ENCODE measurements around the gene ZNF804A. TPM values are rescaled to one million over a fixed set of nuclear protein-coding genes. Genes with fewer than 3 reads are reported as not detected.

Gene ZNF804A
- total RNA-seq, 1 donor from 2014 or later = 2.7 TPM

- DNase-seq (ENCODE audit: low spot score in 2 of 2, unreplicated experiment in 2 of 2) = no peak
- no peak overlapping the region for H3K27ac Mint-ChIP-seq
- no peaks in the 10 kb centered on the region for H3K36me3 Mint-ChIP-seq
- TF ChIP-seq, protein P1, sequence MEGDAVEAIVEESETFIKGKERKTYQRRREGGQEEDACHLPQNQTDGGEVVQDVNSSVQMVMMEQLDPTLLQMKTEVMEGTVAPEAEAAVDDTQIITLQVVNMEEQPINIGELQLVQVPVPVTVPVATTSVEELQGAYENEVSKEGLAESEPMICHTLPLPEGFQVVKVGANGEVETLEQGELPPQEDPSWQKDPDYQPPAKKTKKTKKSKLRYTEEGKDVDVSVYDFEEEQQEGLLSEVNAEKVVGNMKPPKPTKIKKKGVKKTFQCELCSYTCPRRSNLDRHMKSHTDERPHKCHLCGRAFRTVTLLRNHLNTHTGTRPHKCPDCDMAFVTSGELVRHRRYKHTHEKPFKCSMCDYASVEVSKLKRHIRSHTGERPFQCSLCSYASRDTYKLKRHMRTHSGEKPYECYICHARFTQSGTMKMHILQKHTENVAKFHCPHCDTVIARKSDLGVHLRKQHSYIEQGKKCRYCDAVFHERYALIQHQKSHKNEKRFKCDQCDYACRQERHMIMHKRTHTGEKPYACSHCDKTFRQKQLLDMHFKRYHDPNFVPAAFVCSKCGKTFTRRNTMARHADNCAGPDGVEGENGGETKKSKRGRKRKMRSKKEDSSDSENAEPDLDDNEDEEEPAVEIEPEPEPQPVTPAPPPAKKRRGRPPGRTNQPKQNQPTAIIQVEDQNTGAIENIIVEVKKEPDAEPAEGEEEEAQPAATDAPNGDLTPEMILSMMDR (IDR thresholded peaks at IDR 0.05; ENCODE audit: unreplicated experiment) = no peak
- peaks cover 29% of the 10 kb centered on the region for H3K27me3 Mint-ChIP-seq (ENCODE audit: low read depth)
- H3K4me3 Mint-ChIP-seq = no peak overlapping the region
- no peaks in the 10 kb centered on the region for H3K9me3 Mint-ChIP-seq
- peaks cover 14% of the 10 kb centered on the region for H3K4me1 Mint-ChIP-seq
Measured at GRCh38 chr2:184602734-184603133, 4.4 kb downstream of the ZNF804A start.

GRCh38 chr2:184610891-184611290 lies 12.6 kb downstream of the ZNF804A start:
- TF ChIP-seq, protein P1 (IDR thresholded peaks at IDR 0.05; ENCODE audit: unreplicated experiment) = no peak
- no peak overlapping the region for H3K4me3 Mint-ChIP-seq
- no peaks in the 10 kb centered on the region for H3K4me1 Mint-ChIP-seq
- no peak overlapping the region for H3K27ac Mint-ChIP-seq
- H3K36me3 Mint-ChIP-seq = peaks cover 3% of the 10 kb centered on the region
- no peaks in the 10 kb centered on the region for H3K27me3 Mint-ChIP-seq (ENCODE audit: low read depth)
- DNase-seq (ENCODE audit: low spot score in 2 of 2, unreplicated experiment in 2 of 2) = no peak
- H3K9me3 Mint-ChIP-seq = peaks cover 7% of the 10 kb centered on the region

- no peak for DNase-seq (ENCODE audit: low spot score in 2 of 2, unreplicated experiment in 2 of 2)
- no peaks in the 10 kb centered on the region for H3K4me1 Mint-ChIP-seq
- H3K36me3 Mint-ChIP-seq = peaks cover 3% of the 10 kb centered on the region
- H3K27ac Mint-ChIP-seq = no peak overlapping the region
- H3K27me3 Mint-ChIP-seq (ENCODE audit: low read depth) = no peaks in the 10 kb centered on the region
- TF ChIP-seq, protein P1 (IDR thresholded peaks at IDR 0.05; ENCODE audit: unreplicated experiment) = peak; percentile 80
- peaks cover 7% of the 10 kb centered on the region for H3K9me3 Mint-ChIP-seq
- no peak overlapping the region for H3K4me3 Mint-ChIP-seq
Measured at GRCh38 chr2:184611361-184612085, 13.2 kb downstream of the ZNF804A start.

GRCh38 chr2:184620367-184620766 lies 22.0 kb downstream of the ZNF804A start:
- no peak for DNase-seq (ENCODE audit: low spot score in 2 of 2, unreplicated experiment in 2 of 2)
- no peaks in the 10 kb centered on the region for H3K4me1 Mint-ChIP-seq
- H3K27ac Mint-ChIP-seq = no peak overlapping the region
- no peaks in the 10 kb centered on the region for H3K27me3 Mint-ChIP-seq (ENCODE audit: low read depth)
- no peaks in the 10 kb centered on the region for H3K9me3 Mint-ChIP-seq
- TF ChIP-seq, protein P1 (IDR thresholded peaks at IDR 0.05; ENCODE audit: unreplicated experiment) = no peak
- no peaks in the 10 kb centered on the region for H3K36me3 Mint-ChIP-seq
- H3K4me3 Mint-ChIP-seq = no peak overlapping the region

- DNase-seq (ENCODE audit: low spot score in 2 of 2, unreplicated experiment in 2 of 2) = no peak
- no peak overlapping the region for H3K4me3 Mint-ChIP-seq
- peaks cover 6% of the 10 kb centered on the region for H3K9me3 Mint-ChIP-seq
- TF ChIP-seq, protein P1 (IDR thresholded peaks at IDR 0.05; ENCODE audit: unreplicated experiment) = no peak
- no peak overlapping the region for H3K27ac Mint-ChIP-seq
- no peaks in the 10 kb centered on the region for H3K4me1 Mint-ChIP-seq
- H3K27me3 Mint-ChIP-seq (ENCODE audit: low read depth) = no peaks in the 10 kb centered on the region
- no peaks in the 10 kb centered on the region for H3K36me3 Mint-ChIP-seq
Measured at GRCh38 chr2:184624311-184624710, 26.0 kb downstream of the ZNF804A start.

All from mesothelial cell of epicardium (in vitro differentiated cells).